Measurements from ENCODE around the gene CFAP77. TPM values are rescaled to one million over a fixed set of nuclear protein-coding genes. Genes with fewer than 3 reads are reported as not detected.

The CFAP77 gene
- total and polyA plus RNA-seq, 10 of the 15 experiments (the other 5 are each of a cell fraction or from before 2014, with no cell fraction given): 0.33 TPM; not detected in 9

GRCh38 chr9:132456241-132456640 lies 46.2 kb downstream of the CFAP77 start:
- no peak for DNase-seq (ENCODE audit: low read depth, low spot score)
- Histone ChIP-seq H3K36me3 (ENCODE audit: control insufficient read depth in 2 of 2, insufficient read depth in 2 of 2, low read length in 1 of 2) (no peaks in the 10 kb centered on the region), H3K4me1 (ENCODE audit: control insufficient read depth, insufficient read depth, low read length) (no peaks in the 10 kb centered on the region), H3K4me2 (ENCODE audit: control insufficient read depth, insufficient read depth) (no peak overlapping the region), H2AFZ (ENCODE audit: control insufficient read depth, low read depth, low read length) (no peak overlapping the region), H3K9ac (ENCODE audit: control insufficient read depth, insufficient read depth, low read length) (no peak overlapping the region), H3K27me3 (replicated peaks in 1 of 2; ENCODE audit: control insufficient read depth in 2 of 2, insufficient read depth in 2 of 2, low read length in 1 of 2) (peaks cover 0 to 1% of the 10 kb centered on the region in 2 experiments; a peak in 1 of 4 replicates), H3K4me3 (no peak overlapping the region), H3K9me3 (replicated peaks; ENCODE audit: control insufficient read depth, insufficient read depth, low read length) (no peaks in the 10 kb centered on the region), H4K20me1 (ENCODE audit: control insufficient read depth, insufficient read depth) (no peaks in the 10 kb centered on the region), H3K79me2 (ENCODE audit: control insufficient read depth, insufficient read depth, low read length) (no peaks in the 10 kb centered on the region), H3K27ac (ENCODE audit: control insufficient read depth, insufficient read depth) (no peak overlapping the region)
- WGBS (ENCODE audit: insufficient coverage, insufficient replicate concordance, low lambda C conversion rate, missing lambda C conversion rate): 54% methylated on average over 8 of the region's 8 CpGs
- ChIA-PET CTCF (no interaction called here), RAD21 (ENCODE audit: unreplicated experiment) (no interaction called here), POLR2A (no interaction called here), SMC1A (ENCODE audit: uncharacterized antibody, unreplicated experiment) (no interaction called here)
- ATAC-seq: no peak
- FAIRE-seq: no peak
- TF ChIP-seq, protein P1, sequence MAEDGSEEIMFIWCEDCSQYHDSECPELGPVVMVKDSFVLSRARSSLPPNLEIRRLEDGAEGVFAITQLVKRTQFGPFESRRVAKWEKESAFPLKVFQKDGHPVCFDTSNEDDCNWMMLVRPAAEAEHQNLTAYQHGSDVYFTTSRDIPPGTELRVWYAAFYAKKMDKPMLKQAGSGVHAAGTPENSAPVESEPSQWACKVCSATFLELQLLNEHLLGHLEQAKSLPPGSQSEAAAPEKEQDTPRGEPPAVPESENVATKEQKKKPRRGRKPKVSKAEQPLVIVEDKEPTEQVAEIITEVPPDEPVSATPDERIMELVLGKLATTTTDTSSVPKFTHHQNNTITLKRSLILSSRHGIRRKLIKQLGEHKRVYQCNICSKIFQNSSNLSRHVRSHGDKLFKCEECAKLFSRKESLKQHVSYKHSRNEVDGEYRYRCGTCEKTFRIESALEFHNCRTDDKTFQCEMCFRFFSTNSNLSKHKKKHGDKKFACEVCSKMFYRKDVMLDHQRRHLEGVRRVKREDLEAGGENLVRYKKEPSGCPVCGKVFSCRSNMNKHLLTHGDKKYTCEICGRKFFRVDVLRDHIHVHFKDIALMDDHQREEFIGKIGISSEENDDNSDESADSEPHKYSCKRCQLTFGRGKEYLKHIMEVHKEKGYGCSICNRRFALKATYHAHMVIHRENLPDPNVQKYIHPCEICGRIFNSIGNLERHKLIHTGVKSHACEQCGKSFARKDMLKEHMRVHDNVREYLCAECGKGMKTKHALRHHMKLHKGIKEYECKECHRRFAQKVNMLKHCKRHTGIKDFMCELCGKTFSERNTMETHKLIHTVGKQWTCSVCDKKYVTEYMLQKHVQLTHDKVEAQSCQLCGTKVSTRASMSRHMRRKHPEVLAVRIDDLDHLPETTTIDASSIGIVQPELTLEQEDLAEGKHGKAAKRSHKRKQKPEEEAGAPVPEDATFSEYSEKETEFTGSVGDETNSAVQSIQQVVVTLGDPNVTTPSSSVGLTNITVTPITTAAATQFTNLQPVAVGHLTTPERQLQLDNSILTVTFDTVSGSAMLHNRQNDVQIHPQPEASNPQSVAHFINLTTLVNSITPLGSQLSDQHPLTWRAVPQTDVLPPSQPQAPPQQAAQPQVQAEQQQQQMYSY (CRISPR knock-in tag; IDR thresholded peaks at IDR 0.05): no peak
- no peak for TF ChIP-seq CUX1 (IDR thresholded peaks at IDR 0.05; ENCODE audit: insufficient replicate concordance, low read depth, low read length)
- TF ChIP-seq SMAD5 (IDR thresholded peaks at IDR 0.05; ENCODE audit: low read depth): no peak
- TF ChIP-seq BMI1 (IDR thresholded peaks at IDR 0.05; ENCODE audit: borderline replicate concordance): no peak
- no peak for TF ChIP-seq CBFB (IDR thresholded peaks at IDR 0.05; ENCODE audit: low read depth)
- TF ChIP-seq PAX5 (IDR thresholded peaks at IDR 0.05; ENCODE audit: borderline replicate concordance, low read depth, low read length): no peak
- no peak for TF ChIP-seq ZNF592 (IDR thresholded peaks at IDR 0.05)
- TF ChIP-seq RAD51 (IDR thresholded peaks at IDR 0.05): no peak
- TF ChIP-seq ZNF622 (IDR thresholded peaks at IDR 0.05): no peak
- no peak for TF ChIP-seq LARP7 (IDR thresholded peaks at IDR 0.05)
- in situ Hi-C loops (cut with MboI) (no loop called here), intact Hi-C loops (cut with micrococcal nuclease; ENCODE audit: unreplicated experiment) (no loop called here)
- no TSS peak for BruUV-seq (replicated peaks)
